NCI-H82 treated with DMSO at 0.1 percent for 48 hours (cell line): ENCODE measurements around the gene ME3.

Experiments
- DNase-seq: peaks from one replicate; lab custom pipeline; 2025; ENCODE audit not compliant: unreplicated experiment; lab: John Stamatoyannopoulos, UW

Gene ME3

DNA sequence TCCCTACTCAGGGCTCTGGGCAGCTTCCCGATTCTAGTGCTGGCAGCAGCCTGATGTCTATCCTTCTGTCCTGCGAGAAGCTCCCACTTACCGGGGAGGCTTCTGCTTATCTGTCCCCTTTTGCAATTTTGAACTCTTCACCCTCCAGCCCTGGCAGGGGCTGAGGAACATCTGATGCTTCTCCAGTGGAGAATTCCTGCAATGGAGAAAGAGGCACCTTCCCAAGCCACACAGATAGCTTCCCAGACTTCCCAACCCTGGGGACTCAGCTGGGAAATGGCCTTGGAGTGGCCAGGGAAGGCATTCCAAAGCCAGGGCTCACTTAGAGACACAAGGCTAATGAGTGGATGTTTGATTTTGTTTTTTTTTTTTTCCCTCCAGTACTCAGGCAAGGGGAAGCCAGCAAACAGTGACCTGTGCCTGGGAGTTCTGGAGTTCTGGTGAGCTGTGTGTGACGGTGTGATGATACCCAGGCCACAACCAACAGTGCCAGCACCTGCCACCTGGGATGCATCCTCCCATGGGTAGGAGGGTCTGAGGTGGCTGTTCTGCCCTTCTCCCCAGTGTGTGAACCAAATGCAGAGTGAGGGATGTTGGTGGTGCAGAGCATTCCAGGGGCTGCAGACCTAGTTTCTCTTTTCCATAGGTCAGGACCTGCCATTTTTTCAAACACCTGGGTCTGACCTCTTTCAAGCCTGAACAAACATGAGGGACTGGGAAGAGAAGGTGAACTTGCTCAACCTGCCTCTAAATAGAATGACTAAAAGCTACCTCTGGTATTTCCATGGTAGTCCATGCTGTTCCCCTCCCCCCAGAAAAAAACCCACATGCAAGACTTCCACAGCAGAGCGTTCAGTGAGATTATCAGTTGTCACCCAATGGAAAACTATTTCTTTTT lies 202.7 kb downstream of the ME3 start:
- no peak for DNase-seq

DNA sequence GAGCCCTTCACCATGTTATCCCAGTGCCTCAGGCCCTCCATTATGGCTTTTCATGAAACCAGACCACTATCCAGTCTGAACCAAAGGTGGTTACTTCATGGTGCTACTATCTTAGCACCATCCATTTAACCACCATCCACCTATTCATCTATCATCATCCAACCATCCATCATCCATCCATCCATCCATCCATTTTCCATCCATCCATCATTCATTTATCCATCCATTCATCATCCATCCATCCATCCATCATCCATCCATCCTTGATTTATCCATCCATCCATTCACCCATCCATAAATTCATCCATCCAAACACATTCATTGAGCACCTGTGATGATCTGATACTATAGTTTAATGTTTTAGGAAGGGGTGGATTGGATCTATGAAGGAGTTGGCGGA lies 204.2 kb downstream of the ME3 start:
- no peak for DNase-seq

DNA sequence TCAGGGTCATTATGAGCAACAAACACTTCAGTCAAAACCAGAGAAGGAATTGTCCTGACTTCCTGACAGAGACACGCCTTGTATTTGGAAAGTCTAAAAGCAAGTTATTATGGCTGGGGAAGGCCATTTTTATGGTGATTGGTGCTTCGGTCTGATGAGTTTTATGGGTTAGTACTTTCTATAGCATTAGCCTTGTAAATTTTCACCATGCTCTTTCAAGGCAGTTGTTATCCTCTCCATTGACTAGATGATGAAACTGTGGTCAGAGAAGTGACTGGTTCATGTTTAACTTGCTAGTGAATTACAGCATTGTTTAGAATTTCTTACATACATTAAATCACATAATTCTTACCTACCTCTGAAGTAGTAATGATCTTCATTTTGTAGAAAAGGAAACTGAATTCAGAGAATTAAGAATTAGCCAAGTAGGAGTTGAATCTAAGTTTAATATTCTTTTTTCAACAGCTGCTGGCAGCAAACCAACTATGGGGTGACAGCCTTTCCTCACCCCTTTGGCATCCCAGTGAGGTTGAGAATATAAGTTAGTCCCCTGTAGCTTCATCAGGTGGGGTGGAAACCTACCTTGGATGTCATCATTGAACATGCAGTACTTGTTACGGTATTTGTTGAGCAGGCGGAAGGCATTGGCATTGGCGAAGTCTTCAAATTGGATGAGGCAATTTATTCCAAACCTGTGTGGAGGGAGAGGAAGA lies 207.8 kb downstream of the ME3 start:
- no peak for DNase-seq

DNA sequence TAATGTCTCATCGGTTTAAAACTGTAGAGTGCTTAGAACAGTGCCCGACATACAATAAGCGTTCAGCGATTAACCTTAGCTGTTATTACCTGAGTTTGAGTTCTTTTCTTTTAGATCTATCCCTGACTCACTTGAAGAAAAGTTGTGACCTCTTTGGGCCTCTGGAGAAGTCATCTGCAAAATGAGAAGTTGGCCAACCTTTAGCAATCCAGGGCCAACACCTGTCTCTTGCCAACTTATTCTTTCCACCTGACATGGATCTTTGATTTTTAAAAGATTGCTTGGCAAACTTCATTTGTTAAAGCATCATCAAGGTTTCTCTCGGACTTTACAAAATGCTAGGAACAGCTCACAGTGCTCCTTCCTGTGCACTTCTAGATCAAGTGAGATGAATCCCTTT lies 208.5 kb downstream of the ME3 start:
- no peak for DNase-seq

DNA sequence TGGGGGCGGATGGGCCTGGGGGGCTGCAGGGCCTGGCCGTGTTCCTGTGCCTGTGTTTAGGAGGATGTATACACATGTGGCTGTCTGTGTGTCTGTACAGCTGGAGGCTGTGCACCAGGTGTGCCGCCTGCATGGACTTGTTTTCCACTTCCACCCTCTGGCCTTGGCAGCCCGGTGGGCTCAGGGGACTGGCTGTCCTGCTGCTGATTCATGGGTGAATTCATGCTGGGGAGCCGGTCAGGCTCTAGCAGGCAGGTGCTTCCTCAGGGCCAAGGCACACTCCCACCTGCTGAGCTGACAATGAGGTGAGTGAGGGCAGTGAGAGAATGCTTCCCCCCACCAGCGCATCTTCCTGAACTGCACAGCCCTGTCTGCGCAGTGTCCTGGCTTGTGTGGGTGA lies 209.3 kb downstream of the ME3 start:
- no peak for DNase-seq

DNA sequence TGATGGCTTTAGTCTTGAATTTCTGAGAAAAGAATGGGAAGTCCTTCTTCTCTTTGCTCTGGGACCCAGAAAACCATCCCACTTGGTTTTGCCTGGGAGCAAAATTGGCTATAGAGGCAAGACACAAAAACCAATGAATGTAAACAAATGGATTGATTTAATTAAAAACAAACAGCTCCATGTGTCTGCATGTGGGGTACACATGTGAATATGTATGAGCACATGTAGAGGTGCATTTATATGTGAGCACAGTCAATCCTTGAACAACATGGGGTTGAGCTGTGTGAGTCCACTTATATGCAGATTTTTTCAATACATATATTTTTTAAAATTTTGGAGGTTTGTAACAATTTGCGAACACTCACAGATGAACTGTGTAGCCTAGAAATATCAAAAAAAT lies 210.5 kb downstream of the ME3 start:
- no peak for DNase-seq

DNA sequence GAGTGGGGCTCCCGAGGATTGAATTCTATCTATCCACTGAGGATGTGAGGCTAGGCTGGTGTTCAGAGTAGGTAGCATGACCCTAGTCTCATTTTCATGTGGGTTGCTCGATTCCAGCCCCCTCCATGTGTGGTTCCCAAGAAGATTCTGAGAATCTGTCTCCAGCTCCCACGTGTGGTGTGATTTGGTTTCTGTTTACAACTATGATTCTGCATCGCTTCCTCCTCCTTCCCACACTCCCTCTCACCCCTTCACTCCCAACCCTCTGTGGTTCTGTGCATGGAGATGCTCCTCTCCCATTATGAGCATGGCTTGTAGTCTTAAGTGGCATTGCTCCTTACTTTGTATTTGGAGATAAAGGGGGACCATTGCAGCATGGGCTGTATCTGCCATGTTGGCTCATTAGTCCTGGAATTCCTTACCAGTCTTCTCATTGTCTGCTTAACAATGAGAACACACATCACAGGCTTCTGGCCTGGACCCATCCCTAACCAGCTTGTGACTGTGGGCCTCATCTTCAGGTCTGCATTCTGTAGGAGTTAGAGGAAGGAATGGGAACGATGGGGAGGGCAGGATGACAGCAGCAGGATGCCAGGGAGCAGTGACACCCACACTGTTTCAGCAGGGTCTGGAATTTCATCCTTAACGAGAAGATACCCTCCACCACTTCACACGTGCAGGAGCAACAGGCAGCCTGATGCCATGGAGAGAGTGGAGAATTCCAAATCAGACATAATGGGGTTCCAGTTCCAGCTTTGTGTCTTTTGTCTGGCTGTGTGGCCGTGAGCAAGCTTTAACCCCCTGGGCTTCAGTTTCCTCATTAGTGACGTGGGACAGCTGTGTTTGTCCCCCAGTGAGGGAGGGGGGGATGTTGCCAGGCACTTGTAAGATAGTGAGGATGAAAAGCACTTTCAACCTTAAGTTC lies 211.7 kb downstream of the ME3 start:
- DNase-seq = no peak

DNA sequence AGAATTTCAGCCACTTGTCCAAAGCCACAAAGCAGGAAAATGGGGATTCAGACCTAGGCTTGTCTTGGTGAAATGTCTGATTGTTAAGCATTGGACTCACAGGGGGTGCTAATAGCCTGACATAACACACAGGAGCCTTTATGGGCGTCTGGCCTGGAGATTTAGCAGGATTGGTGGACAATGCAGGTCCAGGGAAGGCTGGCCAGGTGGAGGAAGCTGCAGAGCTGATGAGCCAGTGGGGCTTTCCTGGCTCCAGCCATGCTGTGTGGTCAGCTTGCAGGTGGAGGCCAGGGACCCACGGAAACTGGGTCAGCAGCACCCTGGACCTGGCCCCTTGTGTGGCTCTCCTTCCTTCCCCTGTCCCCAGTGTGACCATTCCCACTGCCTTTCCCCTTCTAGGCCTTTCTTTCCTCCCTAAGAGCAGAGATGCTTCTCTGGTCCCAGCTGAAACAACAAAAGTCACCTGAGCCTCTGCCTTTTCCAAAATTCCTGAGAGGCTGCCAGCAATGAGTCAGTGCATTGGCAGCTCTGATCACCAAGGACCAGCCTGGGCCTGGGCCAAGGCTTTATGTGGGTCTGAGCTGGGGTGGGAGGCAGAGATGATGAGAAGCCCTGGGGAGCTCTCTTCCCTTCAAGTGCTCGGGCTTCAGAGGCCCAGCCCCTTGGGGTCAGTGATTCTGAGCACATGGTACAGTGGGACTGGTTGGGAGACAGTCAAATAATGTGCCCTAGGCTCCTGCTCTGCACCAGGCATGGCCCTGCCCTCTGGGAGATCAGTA lies 212.5 kb downstream of the ME3 start:
- DNase-seq = no peak

DNA sequence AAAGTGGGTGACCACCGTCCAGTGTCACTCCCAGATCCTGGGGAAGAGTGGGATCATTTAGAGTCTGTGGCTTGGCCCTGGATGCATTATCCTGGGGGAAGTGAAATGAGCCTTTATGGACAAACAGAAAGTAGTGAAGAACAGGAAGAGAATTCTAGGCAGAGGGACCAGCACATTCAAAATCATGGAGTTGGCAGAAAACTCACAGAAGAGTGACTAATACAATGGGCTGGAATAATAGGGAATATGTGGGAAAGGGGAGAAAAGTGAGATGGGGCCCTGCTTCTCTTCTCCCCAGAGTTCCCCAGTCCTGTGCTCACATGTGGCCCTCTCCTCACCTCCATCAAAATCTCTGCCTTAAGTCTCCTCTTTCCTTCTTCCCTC lies 213.4 kb downstream of the ME3 start:
- no peak for DNase-seq

DNA sequence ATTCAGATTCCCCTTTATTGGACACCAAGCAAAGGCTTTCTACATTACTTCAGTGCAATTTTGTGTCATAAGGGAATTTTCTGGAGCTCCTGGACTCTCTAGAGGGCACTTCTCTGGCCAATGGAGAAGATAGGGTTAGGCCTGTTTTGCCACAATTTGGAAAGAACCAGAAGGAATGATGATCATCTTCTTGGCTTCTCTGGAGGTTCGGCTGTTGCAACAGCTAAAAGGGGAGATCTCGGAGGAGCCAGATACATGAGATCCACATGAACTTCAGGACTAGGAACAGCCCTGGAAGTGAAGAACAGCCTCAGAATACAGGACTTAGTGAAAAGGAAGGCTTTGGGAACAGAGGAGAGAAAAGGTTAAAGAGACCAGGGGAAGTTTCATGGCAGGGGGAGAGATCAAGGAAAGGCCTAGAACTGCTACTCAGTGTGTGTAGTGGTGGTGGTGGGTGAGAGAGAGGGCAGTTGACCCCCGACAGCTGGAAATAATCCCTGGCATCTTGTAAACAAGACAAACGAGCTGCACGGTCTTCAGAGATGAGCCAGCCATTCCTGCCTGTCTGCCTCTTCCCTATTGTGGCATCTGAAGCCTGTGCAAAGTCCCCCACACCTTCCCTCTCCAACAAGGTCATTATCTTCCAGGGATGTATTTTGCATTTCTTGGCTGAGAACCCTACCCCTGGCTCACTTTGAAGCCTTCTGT lies 214.0 kb downstream of the ME3 start:
- no peak for DNase-seq

DNA sequence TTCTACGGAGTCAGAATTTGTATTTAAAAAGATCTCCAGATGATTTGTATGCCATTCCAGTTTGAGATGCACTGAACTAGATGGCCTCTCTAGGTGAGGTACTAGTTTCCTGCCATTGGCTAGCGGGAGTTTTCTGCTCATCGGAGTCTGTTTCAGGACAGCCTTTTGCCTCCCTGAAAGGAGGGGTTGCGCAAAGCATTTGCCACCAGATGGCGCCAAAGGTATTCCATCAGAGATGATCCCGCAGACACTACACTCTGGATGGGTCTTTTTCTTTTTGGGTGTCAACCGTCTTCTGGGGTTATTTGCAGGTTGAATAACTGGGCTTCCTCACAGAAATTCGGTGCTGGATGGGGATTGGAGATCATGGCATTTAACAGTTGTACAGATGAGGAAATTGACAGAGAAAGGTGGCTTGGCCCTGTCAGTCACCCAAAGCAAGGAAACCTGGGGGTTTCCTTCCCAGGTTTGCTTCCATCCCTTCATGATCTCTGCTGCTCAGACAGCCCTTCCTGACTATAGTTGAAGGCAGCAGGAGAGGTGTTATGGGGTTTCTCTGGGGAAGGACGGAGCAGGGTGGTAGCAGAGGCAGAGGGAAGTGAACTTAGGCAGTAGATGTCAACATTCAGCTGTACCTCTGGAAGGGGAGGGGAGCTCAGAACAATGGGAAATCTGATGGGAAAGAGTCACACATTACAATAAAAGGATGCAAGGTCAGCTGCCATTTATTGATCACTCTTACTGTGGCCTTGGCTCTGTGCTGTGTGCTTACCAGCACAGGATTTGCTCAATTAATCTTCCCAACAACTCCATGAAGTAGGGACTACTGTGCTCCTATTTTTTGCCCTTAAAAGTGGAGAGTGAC lies 216.1 kb downstream of the ME3 start:
- DNase-seq = no peak

DNA sequence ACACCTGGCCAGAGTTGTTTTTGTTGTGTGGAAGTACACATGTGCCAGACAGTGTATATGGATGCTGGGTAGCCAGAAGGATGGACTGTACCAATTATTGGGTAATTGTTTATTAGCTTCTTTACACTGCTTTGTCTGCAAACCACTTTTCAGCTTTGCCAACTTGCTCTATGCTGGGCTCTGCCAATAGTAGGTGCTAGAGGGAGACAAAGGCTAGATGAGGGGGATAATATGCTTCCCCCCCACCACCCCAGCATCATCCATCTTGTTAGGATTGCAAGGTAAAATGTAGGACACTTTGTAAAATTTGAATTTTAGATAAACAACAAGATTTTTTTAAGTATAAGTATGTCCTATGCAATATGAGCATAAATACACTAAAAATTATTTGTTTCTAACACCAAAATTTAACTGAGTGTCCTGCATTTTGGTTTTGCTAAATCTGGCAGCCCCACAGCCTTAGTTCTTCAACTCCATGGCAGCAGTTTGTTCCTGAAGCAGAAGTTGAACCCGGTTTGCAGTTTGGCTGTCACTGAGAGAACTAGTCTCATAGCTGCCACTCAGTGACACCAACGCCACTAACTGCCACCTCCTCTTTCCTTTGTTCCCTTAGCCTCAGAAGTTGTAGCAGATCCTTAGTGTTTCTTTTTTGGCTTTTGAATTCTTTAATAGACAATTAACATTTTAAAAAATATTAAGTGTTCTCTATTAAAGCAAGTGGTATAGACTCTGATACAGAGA lies 219.0 kb downstream of the ME3 start:
- no peak for DNase-seq

DNA sequence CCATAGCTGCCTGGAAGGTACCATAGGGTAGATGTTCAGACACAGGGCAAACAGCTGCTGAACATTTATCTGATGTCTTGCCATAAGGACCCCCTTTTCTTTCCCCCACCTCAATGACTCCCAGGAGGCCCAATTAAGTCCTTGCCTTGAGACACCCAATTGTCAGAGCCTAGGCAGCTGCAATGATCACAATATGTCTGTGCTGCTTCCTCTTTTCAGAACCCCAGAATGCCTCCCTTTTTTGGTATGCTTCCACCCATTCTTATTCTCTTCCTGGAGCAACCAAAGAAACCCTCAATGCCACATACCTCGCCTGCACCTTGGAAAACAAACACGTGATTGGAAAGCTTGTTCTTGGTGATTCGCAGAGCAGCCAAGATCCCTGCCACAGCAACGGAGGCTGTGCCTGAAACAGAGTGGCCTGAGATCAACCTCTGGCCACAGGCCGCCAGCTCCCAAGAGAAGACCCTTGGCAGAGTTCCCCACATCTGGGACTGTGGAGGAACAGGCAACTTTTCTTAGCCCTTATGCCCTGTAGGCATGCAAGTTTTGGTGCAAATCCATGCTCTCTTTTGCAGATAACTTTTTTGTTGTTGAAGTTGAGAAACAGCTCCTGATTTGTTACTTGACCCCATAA lies 222.3 kb downstream of the ME3 start:
- no peak for DNase-seq

DNA sequence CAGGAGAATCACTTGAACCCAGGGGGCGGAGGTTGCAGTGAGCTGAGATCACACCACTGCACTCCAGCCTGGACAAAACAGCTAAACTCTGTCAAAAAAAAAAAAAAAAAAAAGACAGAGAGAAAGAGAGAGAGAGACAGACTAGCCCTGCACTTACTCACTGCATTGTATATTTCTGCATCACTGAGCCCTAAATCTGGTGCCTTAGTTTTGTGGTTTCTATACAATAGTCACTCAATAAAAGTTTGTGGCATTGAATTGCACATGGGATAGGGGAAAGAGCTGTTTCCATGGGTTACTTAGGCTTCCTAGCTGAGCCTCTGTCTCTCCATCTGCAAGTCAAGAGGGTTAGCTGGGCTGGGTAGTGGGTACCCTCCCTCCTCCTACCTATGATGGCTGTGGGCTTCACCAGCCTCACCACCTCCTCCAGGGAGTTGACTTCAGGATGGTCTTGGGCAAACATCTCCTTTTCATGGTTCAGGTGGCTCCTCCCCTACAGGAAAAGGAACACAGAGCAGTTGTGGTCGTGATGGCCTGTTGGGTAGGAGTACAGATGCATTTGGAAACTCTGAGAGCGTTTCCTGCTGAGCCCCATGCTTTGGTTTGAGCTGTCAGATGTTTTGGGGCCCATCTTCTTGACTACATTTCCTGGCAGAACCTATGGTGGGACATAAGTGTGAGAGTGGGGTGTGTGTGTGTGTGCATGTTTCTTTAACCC lies 224.5 kb downstream of the ME3 start:
- no peak for DNase-seq

DNA sequence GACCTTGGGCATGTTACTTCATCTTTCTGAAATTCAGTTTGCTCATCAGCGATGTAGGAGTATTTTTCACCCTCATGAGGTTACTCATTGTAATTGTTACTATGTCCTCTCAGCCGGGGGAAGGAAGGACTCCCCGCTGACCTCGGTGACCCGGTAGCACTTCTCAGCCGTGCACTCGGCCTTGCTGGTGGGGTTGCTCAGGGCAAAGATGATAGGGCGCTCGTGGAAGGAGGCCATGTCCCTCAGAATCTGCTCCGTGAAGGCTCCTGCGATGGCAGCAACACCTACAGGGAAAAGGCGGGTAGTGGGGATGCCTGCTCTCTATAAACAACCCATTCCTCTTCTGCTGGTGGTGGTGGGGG lies 225.5 kb downstream of the ME3 start:
- no peak for DNase-seq

DNA sequence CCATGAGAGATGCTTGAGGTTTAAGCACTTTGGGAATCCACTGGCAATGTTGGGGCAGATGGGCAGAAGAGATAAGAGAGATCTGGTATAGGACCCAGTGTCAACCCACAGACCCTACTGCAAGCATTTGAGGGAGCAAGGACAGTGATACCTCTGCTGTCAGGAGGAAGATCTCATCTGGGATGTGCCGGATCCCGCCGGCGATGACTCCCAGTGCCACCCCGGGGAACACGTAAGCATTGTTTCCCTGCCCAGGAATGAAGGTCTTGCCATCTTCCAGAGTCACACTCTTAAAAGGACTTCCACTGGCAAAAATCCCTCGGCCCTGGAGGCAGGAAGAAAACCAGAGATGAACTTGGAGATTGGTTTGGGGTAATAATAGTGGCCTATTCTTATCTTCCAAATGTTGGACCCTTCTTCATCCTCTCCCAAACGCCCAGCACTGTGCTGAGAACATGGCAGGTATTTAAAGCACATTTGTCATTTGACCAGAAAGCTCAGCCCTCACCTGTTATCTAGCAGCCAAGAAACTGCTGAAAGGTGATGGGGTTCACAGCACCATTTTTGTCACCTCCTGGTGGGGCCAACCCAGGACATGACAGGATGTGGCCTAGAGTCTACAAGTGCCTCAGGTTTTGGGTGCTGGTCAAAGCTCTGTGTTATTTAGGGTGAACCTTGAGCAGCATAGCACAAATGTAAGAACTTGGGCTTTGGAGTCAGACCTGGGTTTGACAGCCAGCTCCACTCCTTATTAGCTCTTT lies 226.1 kb downstream of the ME3 start:
- no peak for DNase-seq

DNA sequence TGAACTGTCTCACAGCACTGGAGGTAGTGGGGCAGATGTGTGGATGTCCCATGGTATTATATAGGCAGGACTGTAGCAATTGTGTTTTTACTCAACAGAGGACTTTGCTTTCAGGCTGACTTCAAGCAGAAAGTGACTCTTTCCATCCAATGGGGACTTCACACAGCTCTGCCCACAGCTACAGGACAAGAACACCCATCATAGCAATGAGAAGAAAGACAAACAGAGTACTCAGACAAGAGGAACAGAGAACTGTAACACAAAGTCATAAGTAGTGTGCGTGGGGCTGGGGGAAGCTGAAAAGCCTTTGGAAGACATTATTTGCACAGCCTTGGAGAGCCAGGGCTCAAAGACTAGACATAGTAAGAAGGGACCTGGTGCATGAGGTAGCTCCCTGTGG lies 227.4 kb downstream of the ME3 start:
- no peak for DNase-seq
